H9 (cell line): ENCODE data around the gene ZNF383. TPM values are rescaled to one million over a fixed set of nuclear protein-coding genes. Genes with fewer than 3 reads are reported as not detected.

Source experiments
- DNase-seq: peaks from one replicate; pipeline ENCODE4 v3.0.0-alpha.2; 2017
- H2AFZ ChIP-seq: one replicate; pipeline ENCODE4 v1.6.1; 2013; ENCODE audit warnings: mild to moderate bottlenecking, low read length, control low read depth, moderate library complexity
- H2AK5ac ChIP-seq: 2 replicates; pipeline ENCODE4 v1.6.1; 2013; ENCODE audit warnings: low read length, control low read depth, mixed read lengths; ENCODE audit not compliant: insufficient read length
- H2BK120ac ChIP-seq: one replicate; pipeline ENCODE4 v1.6.1; 2013; ENCODE audit warnings: low read depth, mild to moderate bottlenecking, low read length, control low read depth, inconsistent platforms; ENCODE audit not compliant: poor library complexity, severe bottlenecking
- H2BK12ac ChIP-seq: 2 replicates; pipeline ENCODE4 v1.6.1; 2013; ENCODE audit warnings: low read length, control low read depth, mixed read lengths, low read depth; ENCODE audit not compliant: insufficient read length
- H2BK15ac ChIP-seq: 2 replicates; pipeline ENCODE4 v1.6.1; 2013; ENCODE audit warnings: low read depth, low read length, control low read depth
- H2BK20ac ChIP-seq: one replicate; pipeline ENCODE4 v1.6.1; 2013; ENCODE audit warnings: low read depth, mild to moderate bottlenecking, low read length, control low read depth, inconsistent platforms; ENCODE audit not compliant: poor library complexity, severe bottlenecking
- H2BK5ac ChIP-seq: 2 replicates; pipeline ENCODE4 v1.6.1; 2013; ENCODE audit warnings: low read length, control low read depth, mixed read lengths; ENCODE audit not compliant: insufficient read length
- H3K14ac ChIP-seq: 2 replicates; pipeline ENCODE4 v1.6.1; 2013; ENCODE audit warnings: low read length, control low read depth; ENCODE audit not compliant: insufficient read depth
- H3K18ac ChIP-seq: 2 replicates; pipeline ENCODE4 v1.6.1; 2013; ENCODE audit warnings: low read depth, mild to moderate bottlenecking, mixed read lengths, low read length, control low read depth; ENCODE audit not compliant: insufficient read length
- H3K23ac ChIP-seq: 2 replicates; pipeline ENCODE4 v1.6.1; 2013; ENCODE audit warnings: low read length, control low read depth, mixed read lengths, low read depth; ENCODE audit not compliant: insufficient read length
- H3K23me2 ChIP-seq: 2 replicates; pipeline ENCODE4 v1.6.1; 2013; ENCODE audit warnings: low read depth, mild to moderate bottlenecking, mixed read lengths, low read length, control low read depth; ENCODE audit not compliant: insufficient read length, poor library complexity, severe bottlenecking
- H3K27ac ChIP-seq: 2 replicates; pipeline ENCODE4 v1.5.1; 2013; ENCODE audit warnings: low read length, control low read depth, mixed read lengths, low read depth; ENCODE audit not compliant: insufficient read length
- H3K27me3 ChIP-seq: 2 replicates; pipeline ENCODE4 v1.6.1; 2013; ENCODE audit warnings: low read length, control low read depth, inconsistent platforms; ENCODE audit not compliant: insufficient read depth
- H3K4ac ChIP-seq: 2 replicates; pipeline ENCODE4 v1.6.1; 2013; ENCODE audit warnings: low read depth, mild to moderate bottlenecking, control low read depth, inconsistent platforms, low read length, moderate library complexity
- H3K4me1 ChIP-seq: 2 replicates; pipeline ENCODE4 v1.6.1; 2013; ENCODE audit warnings: low read length, control low read depth, inconsistent platforms; ENCODE audit not compliant: insufficient read depth
- H3K4me2 ChIP-seq: 2 replicates; pipeline ENCODE4 v1.6.1; 2013; ENCODE audit warnings: low read length, control low read depth, mixed read lengths; ENCODE audit not compliant: insufficient read length, insufficient read depth
- H3K56ac ChIP-seq: 2 replicates; pipeline ENCODE4 v1.6.1; 2013; ENCODE audit warnings: low read depth, mild to moderate bottlenecking, mixed read lengths, low read length, control low read depth; ENCODE audit not compliant: insufficient read length
- H3K79me1 ChIP-seq: 2 replicates; pipeline ENCODE4 v1.6.1; 2013; ENCODE audit warnings: low read depth, mild to moderate bottlenecking, moderate library complexity, low read length, control low read depth, inconsistent platforms; ENCODE audit not compliant: insufficient read depth, poor library complexity, severe bottlenecking
- H3K79me2 ChIP-seq: 2 replicates; pipeline ENCODE4 v1.6.1; 2013; ENCODE audit warnings: low read length, control low read depth, inconsistent platforms; ENCODE audit not compliant: insufficient read depth
- H3K9ac ChIP-seq: 2 replicates; pipeline ENCODE4 v1.6.1; 2013; ENCODE audit warnings: low read length, control low read depth, mixed read lengths; ENCODE audit not compliant: insufficient read length; ENCODE audit errors: extremely low read depth
- H3K9me3 ChIP-seq: one replicate; pipeline ENCODE4 v1.6.1; 2013; ENCODE audit warnings: low read depth, low read length, inconsistent platforms; ENCODE audit not compliant: control insufficient read depth
- H3T11ph ChIP-seq: one replicate; pipeline ENCODE4 v1.6.1; 2013; ENCODE audit warnings: mild to moderate bottlenecking, low read length, control low read depth, inconsistent platforms
- H4K20me1 ChIP-seq: one replicate; pipeline ENCODE4 v1.6.1; 2013; ENCODE audit not compliant: control insufficient read depth, insufficient read length, insufficient read depth
- H4K5ac ChIP-seq: 2 replicates; pipeline ENCODE4 v1.6.1; 2013; ENCODE audit warnings: low read depth, mild to moderate bottlenecking, mixed read lengths, low read length, control low read depth; ENCODE audit not compliant: insufficient read length
- H4K8ac ChIP-seq: replicated peaks from 2 replicates; pipeline ENCODE4 v1.6.1; 2013; ENCODE audit warnings: low read length, control low read depth, mixed read lengths, low read depth; ENCODE audit not compliant: insufficient read length
- H4K91ac ChIP-seq: 2 replicates; pipeline ENCODE4 v1.6.1; 2013; ENCODE audit warnings: low read depth, mild to moderate bottlenecking, moderate library complexity, mixed read lengths, low read length, control low read depth; ENCODE audit not compliant: insufficient read length
- H3K27ac Mint-ChIP-seq, 3 experiments: 2 replicates in 2 of 3; 3 replicates in 1 of 3; pipeline ENCODE4 v1.8.0; 2020 to 2021; ENCODE audit warnings: mixed read lengths in 3 of 3, mild to moderate bottlenecking in 1 of 3, moderate library complexity in 1 of 3
- H3K27me3 Mint-ChIP-seq: 2 replicates; pipeline ENCODE4 v1.8.0; 2021; ENCODE audit warnings: low read depth, mild to moderate bottlenecking, moderate library complexity, mixed read lengths
- H3K36me3 Mint-ChIP-seq, 3 experiments: 2 replicates in 2 of 3; 3 replicates in 1 of 3; pipeline ENCODE4 v1.8.0; 2020 to 2021; ENCODE audit warnings: low read depth in 3 of 3, mixed read lengths in 3 of 3; ENCODE audit not compliant: insufficient read depth in 1 of 3
- H3K4me1 Mint-ChIP-seq, 2 experiments: 2 replicates each; pipeline ENCODE4 v1.8.0; 2020; ENCODE audit warnings: mixed read lengths in 2 of 2
- H3K4me3 Mint-ChIP-seq, 2 experiments: 2 replicates in 1 of 2; 3 replicates in 1 of 2; pipeline ENCODE4 v1.8.0; 2020 to 2021; ENCODE audit warnings: mild to moderate bottlenecking in 2 of 2, mixed read lengths in 2 of 2, moderate library complexity in 1 of 2
- H3K9me3 Mint-ChIP-seq, 2 experiments: 2 replicates in 1 of 2; 3 replicates in 1 of 2; pipeline ENCODE4 v1.8.0; 2020; ENCODE audit warnings: mild to moderate bottlenecking in 2 of 2, mixed read lengths in 2 of 2, moderate library complexity in 1 of 2
- WGBS: extraction: QIAGEN DNeasy Blood & Tissue Kit; methylation state at CpG from one replicate; pipeline ENCODE4 v1.1.7; 2013; ENCODE audit warnings: missing lambda C conversion rate, low lambda C conversion rate, mixed read lengths; ENCODE audit not compliant: insufficient read length; ENCODE audit errors: extremely low coverage; 5-methylcytosine and 5-hydroxymethylcytosine counted together
- total RNA-seq: library from RNA; stranded (reverse); gene quantifications from 2 replicates; pipeline ENCODE4 v1.2.1, GENCODE V29; 2021
- TF ChIP-seq, protein P1 (sequence below): fragments of 200-600 bp; sonication (generic); conservative IDR thresholded peaks from 3 replicates; pipeline ENCODE4 v1.8.0; 2021; ENCODE audit warnings: antibody characterized with exemption, mild to moderate bottlenecking

Gene ZNF383
- total RNA-seq, 1 experiment from 2014 or later = 5.7 TPM

DNA sequence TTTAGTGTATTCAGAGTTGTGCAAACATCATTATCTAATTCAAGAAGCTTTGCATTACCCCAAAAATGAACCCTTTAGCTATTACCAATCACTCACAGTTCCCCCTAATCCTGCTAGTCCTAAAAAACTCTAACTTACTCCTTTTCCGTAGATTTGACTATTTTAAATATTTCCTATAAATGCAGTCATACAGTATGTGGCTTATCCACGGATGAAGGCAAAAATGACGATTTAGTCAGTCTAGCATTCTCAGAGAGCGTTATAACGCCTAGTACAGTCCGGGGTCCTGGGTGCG is 587 bp upstream of the ZNF383 start:
- Histone ChIP-seq H2AFZ (no peak overlapping the region), H3K23ac (no peak overlapping the region), H3K9ac (peak overlapping the region; percentile 53), H3K4ac (no peak overlapping the region), H3K79me1 (no peaks in the 10 kb centered on the region), H3K14ac (no peak overlapping the region), H3K9me3 (no peaks in the 10 kb centered on the region), H4K20me1 (no peaks in the 10 kb centered on the region), H3K79me2 (peaks cover 1% of the 10 kb centered on the region; the same call in 1 of the 2 replicates), H4K5ac (no peak overlapping the region), H3K4me1 (no peaks in the 10 kb centered on the region), H3K56ac (no peak overlapping the region), H4K91ac (no peak overlapping the region), H3K27ac (no peak overlapping the region), H2BK12ac (no peak overlapping the region), H4K8ac (no peak overlapping the region), H3K4me2 (peak overlapping the region; percentile 93), H3K27me3 (no peaks in the 10 kb centered on the region), H2BK5ac (no peak overlapping the region), H2BK15ac (no peak overlapping the region), H3K23me2 (peaks cover 8% of the 10 kb centered on the region), H2AK5ac (no peak overlapping the region), H2BK120ac (no peak overlapping the region), H3T11ph (no peak overlapping the region), H3K18ac (no peak overlapping the region), H2BK20ac (no peak overlapping the region)
- no peaks in the 10 kb centered on the region; the same call in 1 of the 2 replicates for H3K27me3 Mint-ChIP-seq
- TF ChIP-seq, protein P1, sequence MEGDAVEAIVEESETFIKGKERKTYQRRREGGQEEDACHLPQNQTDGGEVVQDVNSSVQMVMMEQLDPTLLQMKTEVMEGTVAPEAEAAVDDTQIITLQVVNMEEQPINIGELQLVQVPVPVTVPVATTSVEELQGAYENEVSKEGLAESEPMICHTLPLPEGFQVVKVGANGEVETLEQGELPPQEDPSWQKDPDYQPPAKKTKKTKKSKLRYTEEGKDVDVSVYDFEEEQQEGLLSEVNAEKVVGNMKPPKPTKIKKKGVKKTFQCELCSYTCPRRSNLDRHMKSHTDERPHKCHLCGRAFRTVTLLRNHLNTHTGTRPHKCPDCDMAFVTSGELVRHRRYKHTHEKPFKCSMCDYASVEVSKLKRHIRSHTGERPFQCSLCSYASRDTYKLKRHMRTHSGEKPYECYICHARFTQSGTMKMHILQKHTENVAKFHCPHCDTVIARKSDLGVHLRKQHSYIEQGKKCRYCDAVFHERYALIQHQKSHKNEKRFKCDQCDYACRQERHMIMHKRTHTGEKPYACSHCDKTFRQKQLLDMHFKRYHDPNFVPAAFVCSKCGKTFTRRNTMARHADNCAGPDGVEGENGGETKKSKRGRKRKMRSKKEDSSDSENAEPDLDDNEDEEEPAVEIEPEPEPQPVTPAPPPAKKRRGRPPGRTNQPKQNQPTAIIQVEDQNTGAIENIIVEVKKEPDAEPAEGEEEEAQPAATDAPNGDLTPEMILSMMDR = no peak
- peak overlapping the region; percentile 84 to 97 for H3K4me3 Mint-ChIP-seq
- H3K4me1 Mint-ChIP-seq = peaks cover 6 to 9% of the 10 kb centered on the region in 2 experiments
- peaks cover under 1 to 29% (median 15%) of the 10 kb centered on the region in 3 experiments for H3K36me3 Mint-ChIP-seq
- WGBS = no CpG with 5 or more reads among the region's 7 CpGs
- no peak for DNase-seq
- H3K27ac Mint-ChIP-seq = no peak overlapping the region; a peak in 1 of 7 replicates
- peaks cover 5 to 33% of the 10 kb centered on the region in 2 experiments for H3K9me3 Mint-ChIP-seq
